HCT116 (cell line): ENCODE results near the gene ST7. TPM values are rescaled to one million over a fixed set of nuclear protein-coding genes. Genes with fewer than 3 reads are reported as not detected.

Experiments
- ATAC-seq: fragments of 200-7000 bp; cut with Tn5 transposase; 2 replicates; pipeline ENCODE4 v1.9.1; 2020; ENCODE audit warnings: mild to moderate bottlenecking, moderate library complexity
- BruUV-seq: library from RNA; stranded (reverse); fragments of 400-500 nt; replicated peaks from 2 replicates; lab custom pipeline; 2021; lab: Mats Ljungman, UMichigan
- CTCF ChIA-PET: fragments of 300-600 bp; sonication (Branson Sonifier 250); formaldehyde crosslinking; loops from one replicate; lab custom pipeline; 2021; ENCODE audit warnings: antibody characterized with exemption; lab: Charles Lee
- POLR2A ChIA-PET: fragments of 300-600, 350-600 bp; sonication (Branson Sonifier 250); formaldehyde crosslinking; loops from one replicate; lab custom pipeline; 2021; ENCODE audit warnings: antibody characterized with exemption; lab: Charles Lee
- RAD21 ChIA-PET, 2 experiments: fragments of 300-600 bp; sonication (Branson Sonifier 250); formaldehyde crosslinking; loops; one replicate each; lab custom pipeline; 2023; ENCODE audit warnings: low total read pairs in 2 of 2; ENCODE audit not compliant: uncharacterized antibody in 2 of 2, unreplicated experiment in 2 of 2, low non-redundant PET in 1 of 2; lab: Charles Lee
- DNase-seq: peaks from one replicate; pipeline ENCODE4 v3.0.0-alpha.2; 2010; ENCODE audit warnings: low read depth, low spot score
- H2AFZ ChIP-seq: fragments of 200-600 bp; shearing (Covaris generic), sonication (generic); 2 replicates; pipeline ENCODE4 v1.6.1; 2017; ENCODE audit warnings: low read depth, mixed run types, mixed read lengths, antibody characterized with exemption, low read length; ENCODE audit not compliant: poor library complexity, severe bottlenecking
- H3K27ac ChIP-seq: 2 replicates; pipeline ENCODE4 v1.5.1; 2012; ENCODE audit warnings: low read depth, low read length
- H3K27me3 ChIP-seq: fragments of 200-600 bp; sonication (generic); 2 replicates; pipeline ENCODE4 v1.6.1; 2016; ENCODE audit warnings: mixed run types, low read length, mixed read lengths; ENCODE audit not compliant: insufficient read depth
- H3K36me3 ChIP-seq, 2 experiments: fragments of 200-500 bp in 1 of 2; fragments of 200-600 bp in 1 of 2; sonication (Bioruptor generic) in 1 of 2; sonication (generic) in 1 of 2; 2 replicates each; pipeline versions ENCODE4 v1.5.1 to v1.6.1; 2014 to 2016; ENCODE audit warnings: low read length in 2 of 2, inconsistent platforms in 1 of 2, mixed read lengths in 1 of 2, mixed run types in 1 of 2; ENCODE audit not compliant: insufficient read depth in 2 of 2, control insufficient read depth in 1 of 2
- H3K4me1 ChIP-seq, 2 experiments: fragments of 200-600 bp in 1 of 2; sonication (generic) in 1 of 2; 2 replicates each; pipeline versions ENCODE4 v1.5.1 to v1.6.1; 2012 to 2017; ENCODE audit warnings: low read length in 2 of 2, inconsistent platforms in 1 of 2, mild to moderate bottlenecking in 1 of 2, mixed read lengths in 1 of 2, mixed run types in 1 of 2, moderate library complexity in 1 of 2; ENCODE audit not compliant: insufficient read depth in 2 of 2, control insufficient read depth in 1 of 2
- H3K4me2 ChIP-seq: fragments of 200-600 bp; sonication (generic); 2 replicates; pipeline ENCODE4 v1.6.1; 2017; ENCODE audit warnings: mixed run types, low read length, mixed read lengths
- H3K4me3 ChIP-seq, 2 experiments: fragments of 200-600 bp in 1 of 2; sonication (generic) in 1 of 2; replicated peaks in 1 of 2; 2 replicates each; pipeline ENCODE4 v1.5.1; 2011 to 2016; ENCODE audit warnings: low read length in 2 of 2, control low read depth in 1 of 2, low read depth in 1 of 2, mild to moderate bottlenecking in 1 of 2, mixed read lengths in 1 of 2, mixed run types in 1 of 2
- H3K79me2 ChIP-seq: fragments of 200-600 bp; sonication (generic); 2 replicates; pipeline ENCODE4 v1.6.1; 2017; ENCODE audit warnings: mild to moderate bottlenecking, mixed run types, low read length, moderate library complexity, mixed read lengths; ENCODE audit not compliant: insufficient read depth
- H3K9ac ChIP-seq: fragments of 200-600 bp; sonication (generic); 2 replicates; pipeline ENCODE4 v1.6.1; 2016; ENCODE audit warnings: low read length, mixed read lengths
- H3K9me2 ChIP-seq: fragments of 200-600 bp; sonication (generic), shearing (Covaris generic); 2 replicates; pipeline ENCODE4 v1.6.1; 2017; ENCODE audit warnings: mixed run types, mild to moderate bottlenecking, moderate library complexity; ENCODE audit not compliant: insufficient read depth
- H3K9me3 ChIP-seq, 2 experiments: fragments of 200-500 bp in 1 of 2; fragments of 200-600 bp in 1 of 2; sonication (Bioruptor generic) in 1 of 2; sonication (generic) in 1 of 2; 2 replicates each; pipeline ENCODE4 v1.6.1; 2014 to 2017; ENCODE audit warnings: low read length in 2 of 2, mixed read lengths in 2 of 2, inconsistent platforms in 1 of 2, low read depth in 1 of 2, mild to moderate bottlenecking in 1 of 2, mixed run types in 1 of 2, moderate library complexity in 1 of 2; ENCODE audit not compliant: control insufficient read depth in 1 of 2, insufficient read depth in 1 of 2
- H4K20me1 ChIP-seq: fragments of 200-600 bp; sonication (generic), shearing (Covaris generic); 2 replicates; pipeline ENCODE4 v1.6.1; 2017; ENCODE audit warnings: mixed run types, mild to moderate bottlenecking, moderate library complexity; ENCODE audit not compliant: insufficient read depth
- CBX3 ChIP-seq: IDR thresholded peaks from 2 replicates; pipeline ENCODE4 v1.6.1; 2012; ENCODE audit warnings: low read depth
- CTCF ChIP-seq, 3 experiments: fragments of 200-600 bp in 1 of 3; sonication (generic) in 1 of 3; IDR thresholded peaks in 2 of 3; conservative IDR thresholded peaks in 1 of 3; 2 replicates each; pipeline ENCODE4 v1.5.1; 2012 to 2017; ENCODE audit warnings: low read depth in 2 of 3, low read length in 2 of 3, antibody characterized with exemption in 1 of 3, borderline replicate concordance in 1 of 3, control low read depth in 1 of 3, mild to moderate bottlenecking in 1 of 3, mixed read lengths in 1 of 3, mixed run types in 1 of 3, moderate library complexity in 1 of 3; ENCODE audit not compliant: insufficient read depth in 1 of 3
- ELF1 ChIP-seq: IDR thresholded peaks from 2 replicates; pipeline ENCODE4 v1.6.1; 2012; ENCODE audit warnings: low read depth, borderline replicate concordance
- EZH2phosphoT487 ChIP-seq: fragments of 200-600 bp; IDR thresholded peaks from 2 replicates; pipeline ENCODE4 v1.6.1; 2018; ENCODE audit warnings: antibody characterized with exemption, borderline replicate concordance
- FOSL1 ChIP-seq: IDR thresholded peaks from 2 replicates; pipeline ENCODE4 v1.6.1; 2012; ENCODE audit warnings: low read depth
- JUND ChIP-seq: IDR thresholded peaks from 2 replicates; pipeline ENCODE4 v1.6.1; 2012
- POLR2A ChIP-seq: IDR thresholded peaks from 2 replicates; pipeline ENCODE4 v1.7.0; 2011; ENCODE audit warnings: borderline replicate concordance; ENCODE audit not compliant: insufficient read depth, insufficient read length; ENCODE audit errors: extremely low read depth
- POLR2AphosphoS5 ChIP-seq: IDR thresholded peaks from 2 replicates; pipeline ENCODE4 v1.6.1; 2011; ENCODE audit warnings: mild to moderate bottlenecking, low read depth, low read length, moderate library complexity
- SP1 ChIP-seq: IDR thresholded peaks from 2 replicates; pipeline ENCODE4 v1.6.1; 2012; ENCODE audit warnings: low read depth
- YY1 ChIP-seq: IDR thresholded peaks from 2 replicates; pipeline ENCODE4 v1.6.1; 2011; ENCODE audit warnings: low read length, low read depth, moderate library complexity, mild to moderate bottlenecking; ENCODE audit not compliant: insufficient replicate concordance; ENCODE audit errors: extremely low read depth
- intact Hi-C: fragments of 100-400 bp; cut with micrococcal nuclease; formaldehyde crosslinking; loops from 2 replicates; pipeline ENCODE4 v1.10.0; 2022
- total RNA-seq: library from RNA; stranded (reverse); gene quantifications from one replicate; pipeline ENCODE4 v1.2.1, GENCODE V29; 2021; ENCODE audit not compliant: unreplicated experiment

Gene ST7
- total RNA-seq, 1 experiment from 2014 or later, result 12.6 TPM

- H3K9ac ChIP-seq, result no peak overlapping the region
- no peaks in the 10 kb centered on the region for H3K9me3 ChIP-seq
- POLR2A ChIA-PET, result no interaction called here
- no peak for TF ChIP-seq POLR2AphosphoS5
- no peak for TF ChIP-seq CTCF (IDR thresholded peaks at IDR 0.05 in 2 of 3, conservative IDR thresholded peaks at IDR 0.05 in 1 of 3; ENCODE audit: borderline replicate concordance in 1 of 3, insufficient read depth in 1 of 3, low read depth in 2 of 3, low read length in 2 of 3)
- no peak for TF ChIP-seq YY1
- no peak for TF ChIP-seq SP1
- TF ChIP-seq POLR2A, result no peak
- TF ChIP-seq JUND, result no peak
- TF ChIP-seq ELF1, result no peak
- no peak for TF ChIP-seq FOSL1
- no peak for TF ChIP-seq CBX3
- TF ChIP-seq EZH2phosphoT487, result no peak
- DNase-seq (no peak), ATAC-seq (no peak)
- no peak overlapping the region for H2AFZ ChIP-seq
- H3K9me2 ChIP-seq, result no peaks in the 10 kb centered on the region
- H3K4me2 ChIP-seq, result no peak overlapping the region
- H3K36me3 ChIP-seq, result no peaks in the 10 kb centered on the region
- RAD21 ChIA-PET, result no interaction called here
- CTCF ChIA-PET, result interaction anchor here (0.6 to 1.5 kb wide), 3 partner anchors 90 to 195 kb away, joined by 3 to 6 read pairs (median 3); no protein-coding TSS in a partner anchor
- H3K27ac ChIP-seq, result no peak overlapping the region
- peaks cover 0 to 6% of the 10 kb centered on the region in 2 experiments; a peak in 2 of 4 replicates for H3K4me1 ChIP-seq
- no peaks in the 10 kb centered on the region for H4K20me1 ChIP-seq
- intact Hi-C loops, result no loop called here
- no peaks in the 10 kb centered on the region for H3K27me3 ChIP-seq
- BruUV-seq, result no TSS peak
- H3K4me3 ChIP-seq, result no peak overlapping the region
- H3K79me2 ChIP-seq, result no peaks in the 10 kb centered on the region
Observed at GRCh38 chr7:116932566-116932965, 20.7 kb upstream of the ST7 start.
